Pancreas (tissue), 10 donors: ENCODE data around the gene PSEN2. TPM values are rescaled to one million over a fixed set of nuclear protein-coding genes. Genes with fewer than 3 reads are reported as not detected.
A peak's percentile ranks its signal among the peaks of the same experiment; 100 is the strongest.

Source experiments
- ATAC-seq, 4 donors: fragments of 200-7000 bp; cut with Tn5 transposase; one replicate each; pipeline versions ENCODE4 v1.8.0 to v1.9.1; 2020; ENCODE audit warnings: mild to moderate bottlenecking in 4 of 4, moderate library complexity in 4 of 4
- DNase-seq, 6 donors: peaks; one replicate each; pipeline ENCODE4 v3.0.0-alpha.2; 2020
- FAIRE-seq: peaks from 2 replicates; lab custom pipeline; 2012; peaks lifted over from hg19 to GRCh38; lab: Jason Lieb, UNC
- H3K27ac ChIP-seq, 4 donors: fragments of 200-600 bp; sonication (generic); 1 replicate in 3 of 4; 2 replicates in 1 of 4; pipeline versions ENCODE4 v1.5.0 to v1.8.0; 2020
- H3K27me3 ChIP-seq, 4 donors: fragments of 200-600 bp; one replicate each; pipeline ENCODE4 v1.8.0; 2021
- H3K36me3 ChIP-seq, 3 donors: fragments of 200-600 bp; sonication (generic) in 1 of 3; one replicate each; pipeline versions ENCODE4 v1.5.0 to v1.8.0; 2020 to 2021
- H3K4me1 ChIP-seq, 3 donors: fragments of 200-600 bp; one replicate each; pipeline ENCODE4 v1.8.0; 2021
- H3K4me3 ChIP-seq, 4 donors: fragments of 200-600 bp; sonication (generic) in 2 of 4; one replicate each; pipeline versions ENCODE4 v1.5.0 to v1.8.0; 2020 to 2021
- H3K9me3 ChIP-seq, 4 donors: fragments of 200-600 bp; one replicate each; pipeline ENCODE4 v1.8.0; 2021
- WGBS, 2 donors: extraction: QIAGEN DNeasy Blood & Tissue Kit; methylation state at CpG; one replicate each; pipeline ENCODE4 v1.1.7; 2013; 5-methylcytosine and 5-hydroxymethylcytosine counted together
- intact Hi-C, 3 donors: fragments of 100-400 bp; cut with DNase I; formaldehyde crosslinking; loops; one replicate each; pipeline versions ENCODE4 v1.11.1 to v1.14.2; 2022
- polyA plus RNA-seq, 2 donors: library from polyadenylated mRNA; stranded (reverse); fragments of 200-250 nt; gene quantifications; one replicate each; pipeline ENCODE4 v1.2.3, GENCODE V29; 2013
- total RNA-seq, 6 donors: library from RNA; stranded (reverse); fragmentation: NEBNext Ultra II Directional in 4 of 6; extraction: Animal tissue kit (Norgen Biotek cat#: 25700) in 4 of 6; gene quantifications; one replicate each; pipeline versions ENCODE4 v1.2.1 to v1.2.4, GENCODE V29; 2021 to 2023
- TF ChIP-seq, protein P1 (sequence below), 4 donors: fragments of 200-600 bp; sonication (generic) in 3 of 4; IDR thresholded peaks; one replicate each; pipeline versions ENCODE4 v1.5.0 to v1.8.0; 2021; ENCODE audit warnings: antibody characterized with exemption in 4 of 4
- donor health status: healthy with polysubstance abuse.
- donor health status: DM: no; HTN: no; CAD: no; lungs with moderate emphysema.
- donor health status: DM: no; HTN: no; CAD: no.
- donor health status: control.
- donor health status: control.
- donor health status: Bipolar disorder and iron deficiency.
- donor health status: DM: yes; HTN: yes; CAD: no.
- donor health status: DM: no; HTN: no; CAD: no.
- donor health status: DM: no; HTN: no; CAD: no.
- donor health status: DM: yes; HTN: yes; CAD: no.

PSEN2 gene
- total and polyA plus RNA-seq, 8 donors, result 31.4 to 70.2 (median 40.7) TPM

DNA sequence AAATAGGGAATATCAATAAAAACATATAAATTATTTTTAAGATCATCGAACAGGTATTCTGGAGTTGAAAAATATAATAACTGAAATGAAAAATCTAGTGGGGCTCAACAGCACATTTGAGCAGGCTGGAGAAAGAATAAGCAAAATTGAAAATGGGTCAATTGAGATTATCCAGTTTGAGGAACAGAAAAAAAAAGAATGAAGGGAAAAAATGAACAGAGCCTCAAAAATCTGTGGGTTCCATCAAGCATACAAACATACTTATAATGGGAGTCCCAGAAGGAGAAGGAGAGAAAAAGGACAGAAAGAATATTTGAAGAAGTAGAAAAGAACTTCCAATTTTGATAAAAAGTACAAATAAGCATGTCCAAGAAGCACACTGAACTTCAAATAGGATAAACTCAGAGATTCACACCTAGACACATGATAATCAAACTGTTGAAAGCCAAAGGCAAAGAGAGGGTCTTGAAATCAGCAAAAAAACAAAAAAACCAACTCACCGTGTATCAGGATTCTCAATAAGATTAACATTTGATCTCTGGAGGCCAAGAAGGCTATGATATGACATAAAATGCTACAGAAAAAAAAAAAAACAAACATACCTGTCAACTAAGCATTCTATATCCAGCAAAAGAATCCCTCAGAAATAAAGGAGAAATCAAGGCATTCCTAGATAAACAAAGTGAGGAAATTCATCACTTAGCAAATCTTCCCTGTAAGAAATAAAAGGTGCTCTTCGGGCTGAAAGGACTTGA is 64.2 kb downstream of the PSEN2 start:
- no peak for DNase-seq
- Histone ChIP-seq H3K36me3 (no peaks in the 10 kb centered on the region), H3K4me3 (no peak overlapping the region), H3K27ac (no peak overlapping the region), H3K27me3 (no peaks in the 10 kb centered on the region), H3K9me3 (no peaks in the 10 kb centered on the region), H3K4me1 (peaks cover 0 to 10% (median 8%) of the 10 kb centered on the region in 3 donors)
- WGBS, 2 donors, result 65 to 98% methylated on average over 3 of the region's 3 CpGs
- TF ChIP-seq, protein P1, sequence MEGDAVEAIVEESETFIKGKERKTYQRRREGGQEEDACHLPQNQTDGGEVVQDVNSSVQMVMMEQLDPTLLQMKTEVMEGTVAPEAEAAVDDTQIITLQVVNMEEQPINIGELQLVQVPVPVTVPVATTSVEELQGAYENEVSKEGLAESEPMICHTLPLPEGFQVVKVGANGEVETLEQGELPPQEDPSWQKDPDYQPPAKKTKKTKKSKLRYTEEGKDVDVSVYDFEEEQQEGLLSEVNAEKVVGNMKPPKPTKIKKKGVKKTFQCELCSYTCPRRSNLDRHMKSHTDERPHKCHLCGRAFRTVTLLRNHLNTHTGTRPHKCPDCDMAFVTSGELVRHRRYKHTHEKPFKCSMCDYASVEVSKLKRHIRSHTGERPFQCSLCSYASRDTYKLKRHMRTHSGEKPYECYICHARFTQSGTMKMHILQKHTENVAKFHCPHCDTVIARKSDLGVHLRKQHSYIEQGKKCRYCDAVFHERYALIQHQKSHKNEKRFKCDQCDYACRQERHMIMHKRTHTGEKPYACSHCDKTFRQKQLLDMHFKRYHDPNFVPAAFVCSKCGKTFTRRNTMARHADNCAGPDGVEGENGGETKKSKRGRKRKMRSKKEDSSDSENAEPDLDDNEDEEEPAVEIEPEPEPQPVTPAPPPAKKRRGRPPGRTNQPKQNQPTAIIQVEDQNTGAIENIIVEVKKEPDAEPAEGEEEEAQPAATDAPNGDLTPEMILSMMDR (IDR thresholded peaks at IDR 0.05), result no peak
- intact Hi-C loops, result no loop called here
- no peak for FAIRE-seq
- ATAC-seq, result no peak

DNA sequence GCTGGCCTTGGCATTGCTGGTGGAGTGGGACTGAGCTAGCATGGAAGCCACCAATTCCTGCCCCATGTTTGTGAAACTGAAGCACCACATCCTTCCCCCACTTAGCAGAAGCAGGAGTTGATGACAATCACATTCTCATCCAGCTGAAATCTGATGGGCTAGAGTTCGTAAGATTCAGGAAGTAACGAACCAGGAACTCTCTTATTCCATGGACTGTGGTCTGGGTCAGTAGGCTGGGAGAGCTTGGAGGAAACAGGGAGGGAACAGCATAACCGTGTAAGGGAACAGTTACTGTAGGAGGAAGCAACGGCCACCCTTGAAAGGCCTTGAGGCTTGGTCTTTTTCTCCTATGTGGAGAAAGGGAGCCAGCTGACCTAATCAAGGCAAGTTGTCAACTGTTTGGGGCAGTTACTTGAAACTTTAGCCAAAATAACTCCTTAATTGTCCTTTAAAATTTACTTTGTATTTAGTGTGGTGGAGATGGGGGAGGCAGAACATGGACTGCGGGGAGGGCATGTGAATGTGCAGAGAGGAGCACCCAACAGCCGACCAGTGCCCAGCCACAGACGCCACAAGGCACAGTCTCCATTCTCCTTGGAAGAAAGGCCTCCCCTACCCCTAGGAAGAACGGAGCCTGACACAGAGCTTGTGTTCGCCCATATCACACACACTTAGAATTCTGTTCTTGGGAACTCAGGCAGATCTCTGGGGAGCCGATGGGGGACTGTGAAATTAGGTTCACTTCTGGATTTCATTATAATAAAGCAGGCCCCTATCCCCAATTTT is 67.7 kb downstream of the PSEN2 start:
- Histone ChIP-seq H3K4me3 (peak overlapping the region in 1 of 4 donors; percentile 97), H3K4me1 (peaks cover 0 to 24% (median 9%) of the 10 kb centered on the region in 3 donors), H3K27me3 (no peaks in the 10 kb centered on the region), H3K36me3 (no peaks in the 10 kb centered on the region), H3K27ac (peak overlapping the region; percentile 98 to 99 (median 99)), H3K9me3 (no peaks in the 10 kb centered on the region)
- TF ChIP-seq, protein P1 (IDR thresholded peaks at IDR 0.05), result no peak
- FAIRE-seq (no peak), ATAC-seq (no peak), DNase-seq (no peak)
- intact Hi-C loops, result no loop called here
- WGBS, 2 donors, result 69 to 74% methylated on average over 10 of the region's 10 CpGs

DNA sequence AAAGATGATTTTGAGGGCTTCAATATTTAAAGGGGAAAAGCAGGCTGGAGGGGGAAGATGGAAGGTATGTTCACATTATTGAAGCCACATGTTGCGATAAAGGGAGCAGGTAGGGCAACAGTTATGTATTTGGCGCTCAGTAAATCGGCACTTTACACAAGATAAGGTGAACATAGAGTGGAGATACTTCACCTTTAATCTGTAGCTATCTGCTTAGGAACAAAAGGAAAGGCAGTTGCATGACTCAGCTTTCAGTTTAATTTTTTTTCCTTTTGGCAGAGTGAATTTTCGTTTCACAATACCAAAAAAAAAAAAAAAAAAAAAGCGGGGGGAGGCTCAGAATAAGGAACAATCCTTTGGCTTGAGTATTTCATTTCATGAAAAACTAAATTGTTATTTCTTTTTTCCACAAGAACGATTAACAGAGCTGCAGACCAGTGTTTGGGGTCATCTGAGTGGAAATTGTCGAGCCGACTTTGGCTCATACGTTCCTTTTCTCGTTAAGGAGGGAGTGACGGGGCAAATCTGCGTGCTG is 68.6 kb downstream of the PSEN2 start:
- Histone ChIP-seq H3K36me3 (no peaks in the 10 kb centered on the region), H3K9me3 (no peaks in the 10 kb centered on the region), H3K27me3 (no peaks in the 10 kb centered on the region), H3K4me1 (peaks cover 7 to 32% (median 17%) of the 10 kb centered on the region in 3 donors), H3K4me3 (peak overlapping the region; percentile 67 to 97 (median 86)), H3K27ac (peak overlapping the region; percentile 98 to 99 (median 99))
- ATAC-seq, result peak; percentile 30 to 38 (median 32)
- TF ChIP-seq, protein P1 (IDR thresholded peaks at IDR 0.05), result no peak
- peak; percentile 84 for FAIRE-seq
- WGBS, 2 donors, result 1 to 3% methylated on average over 12 of the region's 12 CpGs
- intact Hi-C loops, result no loop called here
- DNase-seq, result no peak

DNA sequence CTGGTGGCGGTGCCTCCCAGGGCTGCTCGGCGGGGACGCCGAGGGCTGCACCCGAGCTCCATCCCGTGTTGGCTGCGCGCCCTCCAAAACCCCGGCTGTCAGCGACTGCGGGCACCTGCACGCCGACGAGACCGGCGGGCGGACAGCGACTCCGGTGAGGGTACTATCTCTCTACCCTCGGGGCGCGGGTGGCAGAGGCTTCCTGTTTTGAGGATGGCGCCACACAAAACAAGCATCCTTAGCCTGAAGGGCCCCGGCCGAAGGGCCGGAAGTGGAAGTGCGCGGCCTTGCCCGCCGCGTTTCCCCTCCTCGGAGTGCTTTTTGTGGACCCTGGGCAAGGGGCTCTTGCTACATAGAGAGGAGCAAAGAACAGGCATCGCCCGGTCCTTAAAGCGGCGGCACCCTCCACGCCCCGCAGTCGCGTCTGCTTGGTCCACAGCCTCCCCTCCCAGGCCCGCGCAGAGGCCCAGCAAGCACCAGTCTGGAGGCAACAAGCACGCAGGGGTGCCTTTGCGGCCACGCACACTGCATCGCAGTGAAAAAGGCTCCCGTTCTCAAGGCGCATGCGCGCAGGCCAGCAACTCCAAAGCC is 69.1 kb downstream of the PSEN2 start:
- ATAC-seq (peak; percentile 44 to 61 (median 48)), DNase-seq (peak; percentile 62 to 89 (median 76)), FAIRE-seq (no peak)
- 0% methylated on average over 50 to 51 of the region's 51 CpGs for WGBS, 2 donors
- intact Hi-C loops, result no loop called here
- Histone ChIP-seq H3K4me3 (peak overlapping the region; percentile 67 to 97 (median 86)), H3K9me3 (no peaks in the 10 kb centered on the region), H3K4me1 (peaks cover 7 to 36% (median 20%) of the 10 kb centered on the region in 3 donors), H3K27ac (peak overlapping the region; percentile 98 to 99 (median 99)), H3K36me3 (no peaks in the 10 kb centered on the region), H3K27me3 (no peaks in the 10 kb centered on the region)
- TF ChIP-seq, protein P1 (IDR thresholded peaks at IDR 0.05), result no peak
